Activated T-helper 9 cell treated with anti-CD3 and anti-CD28 coated beads, Interleukin-2, amount 50 U/mL, for 16 hours (primary cell): ENCODE results near the gene PRRG4.
"Not testable (repeated sequence)": the region's sequence is repeated elsewhere in the genome, so short reads cannot be mapped to it uniquely, and the experiment has no call there.

Experiments used
- DNase-seq: peaks from one replicate; pipeline ENCODE4 v3.0.0-alpha.2; 2020; ENCODE audit warnings: low read depth

The PRRG4 gene

DNA sequence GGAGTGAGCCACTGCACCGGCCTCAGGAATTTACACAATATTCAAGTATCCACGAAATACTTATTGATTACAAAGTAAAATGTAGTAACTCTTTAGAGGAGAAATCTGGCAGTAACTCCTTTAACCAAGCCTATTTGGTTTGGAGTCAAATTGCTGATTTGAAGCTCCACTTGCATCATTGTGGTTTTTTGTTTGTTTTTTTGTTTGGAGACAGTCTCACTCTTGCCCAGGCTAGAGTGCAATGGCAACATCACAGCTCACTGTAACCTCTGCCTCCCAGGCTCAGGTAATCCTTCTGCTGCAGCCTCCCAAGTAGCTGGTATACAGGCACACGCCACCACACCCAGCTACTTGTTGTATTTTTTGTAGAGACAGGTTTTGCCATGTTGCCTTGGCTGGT, 56.5 kb downstream of the PRRG4 start:
- no peak for DNase-seq

GRCh38 chr11:32887707-32888383, 58.1 kb downstream of the PRRG4 start:
- not testable (repeated sequence) for DNase-seq

DNA sequence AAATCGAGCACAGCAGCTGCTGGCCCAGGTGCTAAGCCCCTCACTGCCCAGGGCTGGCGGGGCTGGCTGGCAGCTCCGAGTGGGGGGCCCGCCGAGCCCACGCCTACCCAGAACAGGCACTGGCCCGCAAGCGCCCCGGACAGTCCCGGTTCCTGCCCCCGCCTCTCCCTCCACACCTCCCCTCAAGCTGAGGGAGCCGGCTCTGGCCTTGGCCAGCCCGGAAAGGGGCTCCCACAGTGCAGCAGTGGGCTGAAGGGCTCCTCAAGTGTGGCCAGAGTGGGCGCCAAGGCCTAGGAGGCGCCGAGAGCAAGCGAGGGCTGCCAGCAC, 58.6 kb downstream of the PRRG4 start:
- not testable (repeated sequence) for DNase-seq

DNA sequence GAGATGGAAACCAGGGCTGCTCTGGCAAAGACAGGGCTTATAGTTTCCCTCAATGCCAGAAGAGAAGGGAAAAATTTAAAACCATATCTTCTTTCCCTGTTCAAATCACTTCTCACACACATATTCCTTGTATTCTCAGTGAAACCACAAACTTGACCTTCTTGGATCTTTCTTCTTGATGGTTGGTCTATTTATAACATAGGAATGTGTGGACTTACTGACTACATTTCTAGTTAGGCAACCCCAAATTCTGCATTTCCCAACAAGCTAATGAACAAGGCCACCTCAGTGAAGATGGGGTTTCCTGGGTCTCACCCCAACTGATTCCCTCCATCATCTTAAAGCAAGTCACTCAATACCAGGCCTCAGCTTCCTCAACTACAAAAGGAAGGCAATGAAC, 59.1 kb downstream of the PRRG4 start:
- no peak for DNase-seq

DNA sequence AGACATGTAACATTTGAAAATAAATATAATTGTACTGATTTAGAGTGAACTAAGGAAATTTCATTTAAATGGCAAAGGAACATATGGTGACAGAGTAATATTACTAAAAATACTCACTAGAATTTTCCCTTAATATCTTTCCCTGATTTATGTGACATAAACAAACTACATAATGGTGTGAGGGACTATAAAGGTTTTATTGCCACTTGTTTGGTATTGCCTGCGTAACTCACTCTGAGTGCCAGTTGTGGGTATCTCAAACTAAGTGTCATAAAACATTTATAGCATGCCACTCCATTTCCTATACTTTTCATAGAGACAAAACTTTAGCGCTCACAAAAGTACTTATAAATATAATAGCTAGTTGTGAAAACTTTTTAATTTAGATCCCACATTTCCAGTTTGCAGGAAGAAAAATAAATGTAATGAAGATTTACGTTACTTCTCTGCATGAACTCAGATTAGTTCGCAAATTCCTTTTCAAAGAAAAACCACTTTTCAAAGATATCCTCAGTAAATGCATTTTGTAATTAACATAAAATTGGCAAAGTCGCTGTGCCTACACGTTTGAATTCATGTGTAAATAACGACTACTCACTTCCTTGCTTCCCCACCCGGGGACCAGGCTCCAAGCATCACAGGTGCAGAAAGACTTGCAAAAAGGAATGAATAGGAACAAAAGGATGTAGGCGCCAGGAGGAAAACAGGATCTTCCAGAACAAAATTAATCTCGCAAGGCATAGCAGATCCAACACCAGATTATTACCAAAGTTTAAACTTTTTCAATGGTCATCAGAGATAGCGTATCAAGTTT, 61.3 kb downstream of the PRRG4 start:
- no peak for DNase-seq

- DNase-seq = no peak
Observed at GRCh38 chr11:32891657-32892354, 62.1 kb downstream of the PRRG4 start.

- peak; percentile 62 for DNase-seq
Observed at GRCh38 chr11:32892355-32893092, 62.8 kb downstream of the PRRG4 start, which contains the start of gene QSER1. QSER1 (plus strand) TSS chr11:32892811; CDS start chr11:32893126, 315 bp downstream.

GRCh38 chr11:32893093-32893342, 63.3 kb downstream of the PRRG4 start:
- DNase-seq = no peak

DNA sequence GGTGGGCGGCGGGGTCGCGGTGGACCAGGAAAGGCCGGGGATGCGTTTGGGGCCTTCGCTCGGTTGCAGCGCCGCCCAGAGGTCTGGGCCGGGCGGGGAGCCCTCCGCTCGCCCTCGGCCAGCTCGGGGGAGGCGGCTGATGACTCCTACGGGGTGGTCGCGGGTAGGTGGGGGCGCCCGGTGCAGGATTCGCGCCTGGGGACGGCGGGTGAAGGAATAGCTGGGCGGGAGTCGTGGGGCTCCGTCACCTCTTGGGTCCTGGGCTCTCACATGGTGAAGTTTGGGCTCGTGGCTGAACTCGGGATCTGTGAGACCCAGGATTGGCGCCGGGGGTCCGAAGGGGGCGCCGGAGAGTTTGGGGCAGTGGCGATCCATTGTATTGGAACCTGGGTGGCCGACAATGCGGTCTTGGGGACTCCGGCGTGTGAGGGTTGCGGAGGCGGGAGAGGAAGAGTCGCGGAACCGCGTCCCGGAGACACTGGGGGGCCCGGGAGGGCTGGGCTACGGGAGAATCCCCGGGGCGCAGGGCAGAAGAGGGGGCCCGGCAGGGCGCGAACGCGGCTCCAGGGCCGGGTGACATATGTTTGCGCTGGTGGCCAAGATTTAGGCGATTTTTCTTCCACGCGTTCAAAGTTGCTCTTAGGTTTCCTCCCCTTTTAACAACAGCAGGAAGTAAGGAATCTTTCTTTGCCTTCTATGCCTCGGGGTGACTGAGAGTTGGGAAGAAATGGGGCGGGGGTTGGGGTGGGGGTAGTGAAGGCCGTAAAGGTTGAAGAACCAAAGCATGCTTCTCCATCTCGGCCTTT, 63.8 kb downstream of the PRRG4 start:
- peak; percentile 34 for DNase-seq

DNA sequence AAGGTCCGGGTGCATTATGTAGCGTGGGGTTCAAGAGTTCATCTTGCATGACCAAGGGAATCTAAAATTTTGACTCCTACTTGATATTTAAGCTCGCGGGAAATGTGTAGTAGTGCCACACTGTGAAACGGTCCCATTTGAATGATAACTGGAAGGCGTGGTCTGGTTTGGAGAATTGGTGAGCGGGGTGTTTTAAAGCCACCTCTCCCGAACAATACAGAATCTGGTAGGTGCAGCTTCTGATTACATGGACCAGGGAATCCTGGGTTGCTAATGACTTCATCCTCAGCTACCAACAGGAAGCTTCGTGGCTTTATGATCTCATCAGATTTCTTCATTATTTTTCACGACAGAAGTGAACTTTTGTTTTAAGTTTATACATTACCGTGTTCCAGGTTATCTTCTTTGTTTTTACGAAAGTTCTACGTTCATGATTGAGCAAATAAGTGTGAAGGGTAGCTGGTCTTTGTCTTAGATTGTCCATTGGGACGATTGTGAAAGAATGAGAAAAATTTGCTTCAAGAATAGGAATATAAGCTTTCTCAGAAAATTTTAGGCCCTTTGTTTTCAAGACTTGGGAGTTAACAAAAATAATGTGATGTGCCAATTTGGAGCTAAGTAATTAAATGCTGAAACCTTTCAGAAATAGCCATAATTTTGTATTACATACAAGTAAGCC, 64.6 kb downstream of the PRRG4 start:
- no peak for DNase-seq

- DNase-seq = no peak
Observed at GRCh38 chr11:32894921-32895320, 65.2 kb downstream of the PRRG4 start.

GRCh38 chr11:32895471-32895870, 65.7 kb downstream of the PRRG4 start:
- DNase-seq = no peak

DNA sequence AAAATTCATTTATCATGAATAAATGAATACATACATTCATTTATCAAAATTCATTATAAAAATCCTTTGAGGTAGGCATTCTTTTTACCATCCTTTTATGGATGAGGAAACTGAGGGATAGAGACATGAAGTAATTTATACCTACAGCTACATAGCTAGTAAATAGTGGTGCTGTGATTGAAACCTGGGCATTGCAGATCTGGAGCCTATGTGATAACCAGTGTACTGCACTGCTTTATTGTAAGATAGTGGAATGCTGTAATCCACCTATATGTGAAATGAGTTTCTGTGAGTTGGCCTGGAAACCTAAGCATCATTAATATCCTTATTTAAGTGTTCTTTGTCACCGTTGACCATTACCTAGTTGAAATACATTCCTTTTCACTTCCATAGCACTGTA, 67.4 kb downstream of the PRRG4 start:
- DNase-seq = no peak

DNA sequence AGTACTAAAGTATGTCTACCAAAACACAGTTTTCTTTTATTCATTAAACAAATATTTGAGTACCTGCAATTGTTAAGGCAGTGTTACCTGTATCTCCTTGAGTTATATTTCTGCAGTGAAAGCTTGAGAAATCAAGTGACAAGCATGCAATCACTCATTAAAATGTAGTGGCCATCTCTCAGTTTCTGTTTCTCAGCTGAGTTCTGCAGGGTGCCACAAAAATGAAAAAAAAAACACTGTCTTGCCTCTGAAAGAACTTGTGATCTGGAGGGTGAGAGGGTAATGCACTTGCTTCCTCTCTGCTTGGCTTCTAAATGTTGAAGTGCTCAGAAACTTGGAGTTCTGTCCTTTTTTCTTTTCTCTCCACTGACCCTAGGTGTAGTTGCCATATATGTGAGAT, 69.7 kb downstream of the PRRG4 start:
- no peak for DNase-seq

GRCh38 chr11:32902089-32902665, 72.5 kb downstream of the PRRG4 start:
- no peak for DNase-seq

DNA sequence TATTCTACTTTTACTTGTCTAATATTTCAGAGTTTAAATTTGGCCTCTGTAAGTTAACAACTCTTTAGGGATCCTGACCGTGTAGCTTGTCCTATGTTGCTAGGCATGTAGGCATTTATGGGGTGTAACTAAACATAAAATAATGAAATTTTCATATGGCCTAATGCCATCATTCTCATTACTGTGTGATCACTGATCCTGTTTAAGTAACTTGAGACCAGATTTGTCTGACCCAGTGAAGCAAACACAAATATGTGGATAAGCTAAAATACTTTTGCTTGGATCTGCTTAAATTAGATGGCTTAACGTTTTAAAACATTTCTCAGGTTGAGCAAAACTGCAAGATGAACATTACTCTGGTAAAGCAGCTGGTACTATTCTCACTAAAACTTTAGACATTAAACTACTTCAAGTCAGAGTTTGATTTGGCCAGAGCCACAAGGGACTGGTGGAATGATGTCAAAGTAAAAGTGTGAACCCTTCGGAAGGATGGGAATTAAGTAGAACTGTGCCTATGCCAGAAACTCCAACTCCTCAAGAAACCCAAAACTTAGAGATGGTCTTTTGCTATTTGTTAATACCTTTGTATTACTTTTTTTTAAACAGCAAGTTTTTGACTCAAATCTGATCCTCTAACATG, 75.4 kb downstream of the PRRG4 start:
- DNase-seq = no peak
